ENCODE measurements around the gene STX3. TPM values are rescaled to one million over a fixed set of nuclear protein-coding genes. Genes with fewer than 3 reads are reported as not detected.

The STX3 gene
- polyA plus RNA-seq, 2 of the 4 experiments (the other 2 are of a cell fraction), result 15.2 to 15.4 TPM

DNA sequence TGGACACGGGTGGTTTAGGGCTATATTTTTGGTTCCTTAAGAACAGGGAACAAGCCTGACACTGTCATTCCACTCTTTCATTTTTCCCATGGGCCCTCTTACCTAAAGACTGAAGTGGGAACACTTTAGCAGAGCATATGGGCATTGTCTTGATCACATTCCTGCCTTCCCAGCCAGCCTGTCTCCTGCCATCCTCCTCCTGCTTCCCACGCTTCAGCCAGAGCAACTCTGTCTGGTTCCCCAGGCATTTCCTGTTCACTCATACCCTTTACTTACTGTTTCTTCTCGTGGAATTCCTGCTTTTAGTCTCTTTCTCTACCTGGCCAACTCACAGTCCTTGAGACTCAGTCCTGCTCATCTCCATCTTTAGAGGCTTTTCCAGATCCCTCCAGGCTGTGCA, 32.6 kb downstream of the STX3 start:
- POLR2A ChIA-PET, result interaction anchor here (1.3 kb wide), 1 partner anchor 119 kb away, joined by 3 read pairs; the partner anchor contains the start of gene PATL1
- ATAC-seq (no peak), FAIRE-seq (no peak), DNase-seq (ENCODE audit: low read depth in 1 of 2, low spot score in 1 of 2) (no peak)
- H3K4me3 ChIP-seq, result no peak overlapping the region
- H3K9me3 ChIP-seq, result no peaks in the 10 kb centered on the region
- no peak overlapping the region for H3K27ac ChIP-seq
- peaks cover 19% of the 10 kb centered on the region for H3K4me1 ChIP-seq
- TF ChIP-seq BHLHE40 (IDR thresholded peaks at IDR 0.05; ENCODE audit: low read depth, low read length) (no peak), RARB (CRISPR knock-in tag; IDR thresholded peaks at IDR 0.05) (no peak), NFE2L2 (conservative IDR thresholded peaks at IDR 0.05; ENCODE audit: low read length) (no peak), FOSB (CRISPR knock-in tag; IDR thresholded peaks at IDR 0.05) (no peak), EHF (CRISPR knock-in tag; IDR thresholded peaks at IDR 0.05) (no peak), HOXA7 (CRISPR knock-in tag; IDR thresholded peaks at IDR 0.05) (no peak), NR3C1 (IDR thresholded peaks at IDR 0.05) (no peak)
- TF ChIP-seq, protein P1, sequence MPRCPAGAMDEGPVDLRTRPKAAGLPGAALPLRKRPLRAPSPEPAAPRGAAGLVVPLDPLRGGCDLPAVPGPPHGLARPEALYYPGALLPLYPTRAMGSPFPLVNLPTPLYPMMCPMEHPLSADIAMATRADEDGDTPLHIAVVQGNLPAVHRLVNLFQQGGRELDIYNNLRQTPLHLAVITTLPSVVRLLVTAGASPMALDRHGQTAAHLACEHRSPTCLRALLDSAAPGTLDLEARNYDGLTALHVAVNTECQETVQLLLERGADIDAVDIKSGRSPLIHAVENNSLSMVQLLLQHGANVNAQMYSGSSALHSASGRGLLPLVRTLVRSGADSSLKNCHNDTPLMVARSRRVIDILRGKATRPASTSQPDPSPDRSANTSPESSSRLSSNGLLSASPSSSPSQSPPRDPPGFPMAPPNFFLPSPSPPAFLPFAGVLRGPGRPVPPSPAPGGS (IDR thresholded peaks at IDR 0.05), result no peak
- TF ChIP-seq, protein P2, sequence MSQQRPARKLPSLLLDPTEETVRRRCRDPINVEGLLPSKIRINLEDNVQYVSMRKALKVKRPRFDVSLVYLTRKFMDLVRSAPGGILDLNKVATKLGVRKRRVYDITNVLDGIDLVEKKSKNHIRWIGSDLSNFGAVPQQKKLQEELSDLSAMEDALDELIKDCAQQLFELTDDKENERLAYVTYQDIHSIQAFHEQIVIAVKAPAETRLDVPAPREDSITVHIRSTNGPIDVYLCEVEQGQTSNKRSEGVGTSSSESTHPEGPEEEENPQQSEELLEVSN (IDR thresholded peaks at IDR 0.05; ENCODE audit: borderline replicate concordance, low read depth), result no peak
- CTCF ChIA-PET, result interaction anchor here (1.0 to 5.3 kb wide), 7 partner anchors 8 to 108 kb away, joined by 3 to 29 read pairs (median 5); no protein-coding TSS in a partner anchor
- whole genome bisulfite sequencing (ENCODE audit: missing lambda C conversion rate), result 87% methylated on average over 3 of the region's 3 CpGs
- no peak overlapping the region for H3K4me2 ChIP-seq

DNA sequence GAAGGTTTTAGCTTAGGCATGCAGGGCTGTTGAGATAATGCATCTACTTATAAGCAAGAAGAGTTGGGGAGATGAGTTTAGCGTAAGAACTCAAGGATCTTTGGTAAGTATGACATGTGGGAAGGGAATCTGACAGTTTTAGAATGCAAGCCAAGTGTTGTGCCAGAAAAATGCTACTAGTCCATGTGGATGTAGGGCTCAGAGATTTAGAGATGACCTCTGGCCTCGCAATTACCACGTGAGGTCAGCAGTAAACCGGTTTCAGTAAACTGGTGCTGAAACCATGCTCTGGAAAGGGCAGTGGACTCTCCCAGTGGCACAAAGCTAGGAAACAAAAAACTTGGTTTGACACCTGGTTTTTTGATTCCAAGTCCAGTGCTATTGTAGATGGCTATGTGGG, 36.5 kb downstream of the STX3 start:
- no peak for FAIRE-seq
- DNase-seq (ENCODE audit: low read depth in 1 of 2, low spot score in 1 of 2), result no peak
- POLR2A ChIA-PET, result no interaction called here
- CTCF ChIA-PET, result interaction anchor here (0.6 to 3.6 kb wide), 3 partner anchors 10 to 185 kb away, joined by 3 to 24 read pairs (median 4); no protein-coding TSS in a partner anchor
- Histone ChIP-seq H3K4me3 (no peak overlapping the region), H3K9me3 (no peaks in the 10 kb centered on the region), H3K27ac (no peak overlapping the region), H3K4me2 (no peak overlapping the region), H3K4me1 (peaks cover 12% of the 10 kb centered on the region)
- no peak for ATAC-seq
- TF ChIP-seq, protein P3, sequence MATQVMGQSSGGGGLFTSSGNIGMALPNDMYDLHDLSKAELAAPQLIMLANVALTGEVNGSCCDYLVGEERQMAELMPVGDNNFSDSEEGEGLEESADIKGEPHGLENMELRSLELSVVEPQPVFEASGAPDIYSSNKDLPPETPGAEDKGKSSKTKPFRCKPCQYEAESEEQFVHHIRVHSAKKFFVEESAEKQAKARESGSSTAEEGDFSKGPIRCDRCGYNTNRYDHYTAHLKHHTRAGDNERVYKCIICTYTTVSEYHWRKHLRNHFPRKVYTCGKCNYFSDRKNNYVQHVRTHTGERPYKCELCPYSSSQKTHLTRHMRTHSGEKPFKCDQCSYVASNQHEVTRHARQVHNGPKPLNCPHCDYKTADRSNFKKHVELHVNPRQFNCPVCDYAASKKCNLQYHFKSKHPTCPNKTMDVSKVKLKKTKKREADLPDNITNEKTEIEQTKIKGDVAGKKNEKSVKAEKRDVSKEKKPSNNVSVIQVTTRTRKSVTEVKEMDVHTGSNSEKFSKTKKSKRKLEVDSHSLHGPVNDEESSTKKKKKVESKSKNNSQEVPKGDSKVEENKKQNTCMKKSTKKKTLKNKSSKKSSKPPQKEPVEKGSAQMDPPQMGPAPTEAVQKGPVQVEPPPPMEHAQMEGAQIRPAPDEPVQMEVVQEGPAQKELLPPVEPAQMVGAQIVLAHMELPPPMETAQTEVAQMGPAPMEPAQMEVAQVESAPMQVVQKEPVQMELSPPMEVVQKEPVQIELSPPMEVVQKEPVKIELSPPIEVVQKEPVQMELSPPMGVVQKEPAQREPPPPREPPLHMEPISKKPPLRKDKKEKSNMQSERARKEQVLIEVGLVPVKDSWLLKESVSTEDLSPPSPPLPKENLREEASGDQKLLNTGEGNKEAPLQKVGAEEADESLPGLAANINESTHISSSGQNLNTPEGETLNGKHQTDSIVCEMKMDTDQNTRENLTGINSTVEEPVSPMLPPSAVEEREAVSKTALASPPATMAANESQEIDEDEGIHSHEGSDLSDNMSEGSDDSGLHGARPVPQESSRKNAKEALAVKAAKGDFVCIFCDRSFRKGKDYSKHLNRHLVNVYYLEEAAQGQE (IDR thresholded peaks at IDR 0.05), result no peak
- TF ChIP-seq ZSCAN20 (CRISPR knock-in tag; IDR thresholded peaks at IDR 0.05), result no peak
- TF ChIP-seq HDAC2 (IDR thresholded peaks at IDR 0.05), result no peak
- TF ChIP-seq, protein P4, sequence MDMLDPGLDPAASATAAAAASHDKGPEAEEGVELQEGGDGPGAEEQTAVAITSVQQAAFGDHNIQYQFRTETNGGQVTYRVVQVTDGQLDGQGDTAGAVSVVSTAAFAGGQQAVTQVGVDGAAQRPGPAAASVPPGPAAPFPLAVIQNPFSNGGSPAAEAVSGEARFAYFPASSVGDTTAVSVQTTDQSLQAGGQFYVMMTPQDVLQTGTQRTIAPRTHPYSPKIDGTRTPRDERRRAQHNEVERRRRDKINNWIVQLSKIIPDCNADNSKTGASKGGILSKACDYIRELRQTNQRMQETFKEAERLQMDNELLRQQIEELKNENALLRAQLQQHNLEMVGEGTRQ (IDR thresholded peaks at IDR 0.05), result no peak
- no peak for TF ChIP-seq EHMT2 (IDR thresholded peaks at IDR 0.05; ENCODE audit: low read depth)
- TF ChIP-seq FOSL2 (IDR thresholded peaks at IDR 0.05), result no peak
- TF ChIP-seq FOSL2 (CRISPR knock-in tag; IDR thresholded peaks at IDR 0.05), result no peak
- TF ChIP-seq, protein P5, sequence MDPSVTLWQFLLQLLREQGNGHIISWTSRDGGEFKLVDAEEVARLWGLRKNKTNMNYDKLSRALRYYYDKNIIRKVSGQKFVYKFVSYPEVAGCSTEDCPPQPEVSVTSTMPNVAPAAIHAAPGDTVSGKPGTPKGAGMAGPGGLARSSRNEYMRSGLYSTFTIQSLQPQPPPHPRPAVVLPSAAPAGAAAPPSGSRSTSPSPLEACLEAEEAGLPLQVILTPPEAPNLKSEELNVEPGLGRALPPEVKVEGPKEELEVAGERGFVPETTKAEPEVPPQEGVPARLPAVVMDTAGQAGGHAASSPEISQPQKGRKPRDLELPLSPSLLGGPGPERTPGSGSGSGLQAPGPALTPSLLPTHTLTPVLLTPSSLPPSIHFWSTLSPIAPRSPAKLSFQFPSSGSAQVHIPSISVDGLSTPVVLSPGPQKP (IDR thresholded peaks at IDR 0.05; ENCODE audit: low read depth, low read length), result no peak
- no peak for TF ChIP-seq HOXB5 (CRISPR knock-in tag; IDR thresholded peaks at IDR 0.05)
- no peak for TF ChIP-seq TP53 (CRISPR knock-in tag; IDR thresholded peaks at IDR 0.05)
- no peak for TF ChIP-seq RCOR1 (IDR thresholded peaks at IDR 0.05; ENCODE audit: low read depth, low read length)
- TF ChIP-seq ZFP36 (IDR thresholded peaks at IDR 0.05; ENCODE audit: borderline replicate concordance, partially characterized antibody), result no peak
- TF ChIP-seq CHD4 (IDR thresholded peaks at IDR 0.05; ENCODE audit: borderline replicate concordance), result no peak
- TF ChIP-seq ZNF302 (CRISPR knock-in tag; IDR thresholded peaks at IDR 0.05), result no peak
- TF ChIP-seq ESRRA (IDR thresholded peaks at IDR 0.05; ENCODE audit: borderline replicate concordance, low read length), result no peak
- no peak for TF ChIP-seq SREBF2 (IDR thresholded peaks at IDR 0.05)
- TF ChIP-seq RFX5 (IDR thresholded peaks at IDR 0.05), result no peak
- no peak for TF ChIP-seq MAFK (IDR thresholded peaks at IDR 0.05; ENCODE audit: partially characterized antibody)
- TF ChIP-seq PHF8 (IDR thresholded peaks at IDR 0.05; ENCODE audit: borderline replicate concordance, low read depth), result no peak
- no peak for TF ChIP-seq HOXB13 (CRISPR knock-in tag; IDR thresholded peaks at IDR 0.05; ENCODE audit: low read depth)
- 96% methylated on average over 4 of the region's 4 CpGs for WGBS (ENCODE audit: missing lambda C conversion rate)

All from A549 (cell line).